Measurements from ENCODE around the gene KRTAP10-10. TPM values are rescaled to one million over a fixed set of nuclear protein-coding genes. Genes with fewer than 3 reads are reported as not detected.

KRTAP10-10 gene
- total RNA-seq, 4 donors from 2014 or later, result not detected

DNA sequence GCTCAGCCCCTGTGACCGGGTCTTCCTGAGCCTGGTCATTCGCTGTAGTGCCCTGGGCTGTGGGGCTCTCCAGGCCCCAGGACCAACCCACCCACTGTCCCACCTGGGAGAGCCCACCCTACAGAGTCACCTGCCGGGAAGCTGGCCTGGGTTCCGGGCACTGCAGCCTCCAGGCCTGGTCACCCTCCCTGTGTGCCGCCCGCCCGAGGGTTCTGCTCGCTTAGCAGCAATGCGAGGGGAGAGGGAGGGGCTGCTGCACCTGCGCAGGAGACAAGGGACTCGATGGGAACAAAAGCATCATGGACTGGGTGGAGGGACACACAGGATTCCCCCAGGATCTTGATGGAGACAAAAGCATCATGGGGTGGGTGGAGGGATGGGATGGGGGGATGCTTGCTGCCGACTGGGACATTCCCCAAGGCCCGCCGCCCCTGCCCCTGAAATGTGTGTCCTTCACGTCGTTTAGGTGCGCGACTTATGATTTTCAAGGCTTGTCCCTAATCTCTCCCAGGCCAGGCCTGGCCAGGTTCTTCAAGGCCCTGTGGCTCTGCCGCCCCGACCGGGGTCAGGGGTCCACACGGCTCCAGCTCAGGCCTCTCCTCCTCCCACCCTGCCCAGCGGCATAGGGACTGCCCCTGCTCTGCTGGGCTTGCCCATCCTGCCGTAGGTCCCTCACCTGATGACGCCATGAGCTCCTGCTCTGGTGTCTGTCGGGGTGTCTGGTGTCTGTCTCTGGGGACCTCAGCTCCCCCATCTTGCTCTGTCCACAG is 23.6 kb upstream of the KRTAP10-10 start:
- TF ChIP-seq EP300 (IDR thresholded peaks at IDR 0.05) (no peak), POLR2A (IDR thresholded peaks at IDR 0.05) (no peak)
- TF ChIP-seq, protein P1, sequence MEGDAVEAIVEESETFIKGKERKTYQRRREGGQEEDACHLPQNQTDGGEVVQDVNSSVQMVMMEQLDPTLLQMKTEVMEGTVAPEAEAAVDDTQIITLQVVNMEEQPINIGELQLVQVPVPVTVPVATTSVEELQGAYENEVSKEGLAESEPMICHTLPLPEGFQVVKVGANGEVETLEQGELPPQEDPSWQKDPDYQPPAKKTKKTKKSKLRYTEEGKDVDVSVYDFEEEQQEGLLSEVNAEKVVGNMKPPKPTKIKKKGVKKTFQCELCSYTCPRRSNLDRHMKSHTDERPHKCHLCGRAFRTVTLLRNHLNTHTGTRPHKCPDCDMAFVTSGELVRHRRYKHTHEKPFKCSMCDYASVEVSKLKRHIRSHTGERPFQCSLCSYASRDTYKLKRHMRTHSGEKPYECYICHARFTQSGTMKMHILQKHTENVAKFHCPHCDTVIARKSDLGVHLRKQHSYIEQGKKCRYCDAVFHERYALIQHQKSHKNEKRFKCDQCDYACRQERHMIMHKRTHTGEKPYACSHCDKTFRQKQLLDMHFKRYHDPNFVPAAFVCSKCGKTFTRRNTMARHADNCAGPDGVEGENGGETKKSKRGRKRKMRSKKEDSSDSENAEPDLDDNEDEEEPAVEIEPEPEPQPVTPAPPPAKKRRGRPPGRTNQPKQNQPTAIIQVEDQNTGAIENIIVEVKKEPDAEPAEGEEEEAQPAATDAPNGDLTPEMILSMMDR (IDR thresholded peaks at IDR 0.05), result no peak
- no peaks in the 10 kb centered on the region for H3K4me1 ChIP-seq
- H3K4me3 ChIP-seq, result no peak overlapping the region
- no peaks in the 10 kb centered on the region for H3K36me3 ChIP-seq
- 85 to 86% methylated on average over 25 to 26 of the region's 26 CpGs for WGBS, 2 donors
- no peak overlapping the region for H3K27ac ChIP-seq
- no peaks in the 10 kb centered on the region for H3K27me3 ChIP-seq
- peaks cover 0 to 40% (median 0%) of the 10 kb centered on the region in 4 donors for H3K9me3 ChIP-seq
- no peak for DNase-seq (ENCODE audit: low spot score in 2 of 2)

DNA sequence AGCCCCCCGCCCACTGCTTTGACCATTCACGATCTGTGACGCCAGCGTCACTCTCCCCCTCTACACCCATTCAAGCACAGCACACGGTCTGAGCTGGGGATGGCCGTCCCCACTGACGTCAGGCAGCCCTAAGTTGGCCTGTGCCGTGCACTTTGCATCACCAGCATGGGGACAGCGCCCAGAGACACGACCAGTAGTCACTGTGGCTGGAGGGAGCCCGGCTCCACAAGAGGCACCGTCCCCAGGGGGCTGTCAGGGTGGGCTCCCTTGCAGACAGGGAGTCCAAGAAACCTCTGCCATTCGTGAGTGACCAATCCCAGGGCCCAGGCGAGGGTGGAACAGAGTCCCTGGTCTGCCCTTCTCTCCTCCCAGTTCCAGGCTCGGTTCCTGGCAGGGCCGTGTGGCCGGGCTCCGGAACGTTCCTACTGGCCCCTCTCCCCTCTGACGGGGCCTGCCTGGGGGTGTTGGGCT is 23.0 kb upstream of the KRTAP10-10 start:
- 67 to 78% methylated on average over 19 to 20 of the region's 20 CpGs for WGBS, 2 donors

DNA sequence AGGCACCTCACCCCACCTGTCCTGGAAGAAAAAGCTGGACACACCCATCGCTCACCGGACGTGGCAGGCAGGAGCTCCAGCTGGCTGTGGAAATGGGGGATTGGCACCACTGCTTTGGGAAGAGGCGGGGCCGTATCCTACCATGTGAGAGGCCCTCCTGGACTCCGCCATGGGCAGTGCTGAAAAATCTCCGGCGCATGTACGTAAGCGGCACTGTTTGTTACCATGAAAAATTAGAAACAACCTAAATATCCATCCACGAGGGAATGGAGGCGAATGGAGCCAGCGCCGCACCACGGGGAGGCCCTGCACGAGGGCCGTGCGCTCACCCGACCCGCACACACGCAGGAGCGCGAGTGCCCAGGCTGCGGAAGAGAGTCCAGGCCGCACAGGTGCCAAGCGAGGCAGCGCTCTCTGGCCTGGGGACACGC is 22.2 kb upstream of the KRTAP10-10 start:
- 89 to 92% methylated on average over 28 of the region's 28 CpGs for WGBS, 2 donors
- TF ChIP-seq EP300 (IDR thresholded peaks at IDR 0.05), result no peak
- TF ChIP-seq, protein P1 (IDR thresholded peaks at IDR 0.05), result no peak
- no peak for TF ChIP-seq POLR2A (IDR thresholded peaks at IDR 0.05)
- H3K4me1 ChIP-seq, result no peaks in the 10 kb centered on the region
- no peak overlapping the region for H3K27ac ChIP-seq
- no peak for DNase-seq (ENCODE audit: low spot score in 2 of 2)
- no peaks in the 10 kb centered on the region for H3K36me3 ChIP-seq
- peaks cover 0 to 32% (median 1%) of the 10 kb centered on the region in 4 donors for H3K9me3 ChIP-seq
- H3K27me3 ChIP-seq, result no peaks in the 10 kb centered on the region
- H3K4me3 ChIP-seq, result no peak overlapping the region

More for the DNA sequence above, 23.0 kb upstream of the KRTAP10-10 start:
- TF ChIP-seq EP300 (IDR thresholded peaks at IDR 0.05) (no peak), POLR2A (IDR thresholded peaks at IDR 0.05) (no peak)
- TF ChIP-seq, protein P1 (IDR thresholded peaks at IDR 0.05), result no peak
- H3K27ac ChIP-seq, result no peak overlapping the region
- peaks cover 0 to 36% (median 0%) of the 10 kb centered on the region in 4 donors for H3K9me3 ChIP-seq
- no peaks in the 10 kb centered on the region for H3K27me3 ChIP-seq
- H3K36me3 ChIP-seq, result no peaks in the 10 kb centered on the region
- DNase-seq (ENCODE audit: low spot score in 2 of 2), result no peak
- no peaks in the 10 kb centered on the region for H3K4me1 ChIP-seq
- no peak overlapping the region for H3K4me3 ChIP-seq

DNA sequence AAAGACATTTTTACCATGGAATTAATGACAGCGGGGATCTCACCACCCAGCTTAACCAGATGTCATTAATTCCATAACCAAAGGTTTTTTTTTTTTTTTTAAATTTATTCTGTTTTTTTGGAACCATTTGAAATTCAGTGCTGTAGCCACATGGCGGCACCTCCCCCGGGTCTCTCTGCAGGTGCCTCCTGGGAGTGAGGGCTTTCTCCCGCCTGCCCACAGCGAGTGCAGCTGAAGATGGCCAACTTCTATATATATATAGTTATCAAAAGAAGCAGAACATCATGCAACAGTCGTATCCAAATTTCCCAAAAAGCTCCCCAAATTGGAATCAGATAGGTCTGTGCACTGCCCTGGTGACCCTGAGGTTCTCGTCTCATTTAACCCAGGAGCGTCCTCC is 21.7 kb upstream of the KRTAP10-10 start:
- Histone ChIP-seq H3K36me3 (no peaks in the 10 kb centered on the region), H3K4me1 (no peaks in the 10 kb centered on the region), H3K27ac (no peak overlapping the region), H3K27me3 (no peaks in the 10 kb centered on the region), H3K9me3 (peaks cover 0 to 32% (median 2%) of the 10 kb centered on the region in 4 donors), H3K4me3 (no peak overlapping the region)
- no peak for DNase-seq (ENCODE audit: low spot score in 2 of 2)
- TF ChIP-seq EP300 (IDR thresholded peaks at IDR 0.05) (no peak), POLR2A (IDR thresholded peaks at IDR 0.05) (no peak)
- TF ChIP-seq, protein P1 (IDR thresholded peaks at IDR 0.05), result no peak
- WGBS, 2 donors, result 77 to 78% methylated on average over 8 of the region's 8 CpGs

DNA sequence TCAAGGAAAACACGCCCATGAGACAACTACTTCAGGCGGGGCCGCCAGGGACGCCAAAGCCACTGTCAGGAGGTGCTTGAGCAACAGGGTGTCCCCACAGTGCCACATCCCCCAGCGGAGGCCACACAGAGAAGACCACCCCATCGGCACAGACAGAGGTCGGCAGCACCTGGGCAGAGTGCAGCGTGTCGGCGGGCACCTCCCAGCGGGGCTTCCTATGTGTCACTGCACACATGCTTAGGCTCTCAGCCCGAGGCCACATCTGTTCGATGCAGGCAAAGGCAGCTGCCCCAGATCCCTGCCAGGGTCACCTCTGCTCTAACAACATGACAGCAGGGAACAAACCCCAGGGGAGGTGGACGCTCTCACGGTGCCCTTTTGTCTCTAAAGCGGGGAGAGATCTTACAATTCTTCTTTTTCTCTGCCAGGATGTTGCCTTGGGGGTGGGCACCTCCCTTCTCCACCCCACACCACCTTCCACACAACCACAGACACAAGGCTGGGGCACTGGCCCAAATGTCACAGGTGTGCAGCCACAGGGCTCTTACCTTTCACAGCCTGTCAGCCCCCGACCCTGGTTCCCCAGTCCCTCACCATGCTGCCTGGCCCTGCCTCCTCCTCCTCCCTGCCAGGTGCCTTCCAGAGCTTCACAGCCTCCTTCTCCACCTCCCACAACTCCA is 21.1 kb upstream of the KRTAP10-10 start:
- Histone ChIP-seq H3K27me3 (no peaks in the 10 kb centered on the region), H3K27ac (no peak overlapping the region), H3K36me3 (no peaks in the 10 kb centered on the region), H3K4me3 (no peak overlapping the region), H3K9me3 (peaks cover 0 to 26% (median 2%) of the 10 kb centered on the region in 4 donors), H3K4me1 (no peaks in the 10 kb centered on the region)
- DNase-seq (ENCODE audit: low spot score in 2 of 2), result no peak
- TF ChIP-seq EP300 (IDR thresholded peaks at IDR 0.05) (no peak), POLR2A (IDR thresholded peaks at IDR 0.05) (no peak)
- TF ChIP-seq, protein P1 (IDR thresholded peaks at IDR 0.05), result no peak
- 67 to 72% methylated on average over 9 to 17 of the region's 17 CpGs for WGBS, 2 donors

Data from tibial nerve (tissue), 4 donors.